Urothelium cell line (cell line): ENCODE measurements around the gene MS4A8.
"Not testable (repeated sequence)": the region's sequence is repeated elsewhere in the genome, so short reads cannot be mapped to it uniquely, and the experiment has no call there.

Source experiments
- DNase-seq: peaks from one replicate; pipeline ENCODE4 v3.0.0; 2011; ENCODE audit warnings: low spot score, mixed read lengths
- FAIRE-seq: peaks from 2 replicates; lab custom pipeline; 2011; peaks lifted over from hg19 to GRCh38; lab: Jason Lieb, UNC

MS4A8 gene

GRCh38 chr11:60699284-60699691 is at the start of gene MS4A8:
Gene MS4A8 (plus strand): TSS chr11:60699612. CDS start chr11:60700861, 1,249 bp downstream.
- DNase-seq, result no peak
- FAIRE-seq, result no peak

- DNase-seq (no peak), FAIRE-seq (no peak)
Measured at GRCh38 chr11:60657888-60658287, 41.5 kb upstream of the MS4A8 start.

GRCh38 chr11:60658409-60658808 is 41.0 kb upstream of the MS4A8 start:
- no peak for FAIRE-seq
- no peak for DNase-seq

- FAIRE-seq (no peak), DNase-seq (no peak)
Measured at GRCh38 chr11:60672255-60672654, 27.2 kb upstream of the MS4A8 start.

GRCh38 chr11:60678231-60678630 is 21.2 kb upstream of the MS4A8 start:
- FAIRE-seq, result not testable (repeated sequence)

GRCh38 chr11:60679879-60680278 is 19.5 kb upstream of the MS4A8 start:
- FAIRE-seq, result no peak
- DNase-seq, result no peak

More at GRCh38 chr11:60678231-60678630, 21.2 kb upstream of the MS4A8 start:
- not testable (repeated sequence) for DNase-seq

GRCh38 chr11:60680455-60681119 is 18.8 kb upstream of the MS4A8 start:
- FAIRE-seq, result no peak
- no peak for DNase-seq

GRCh38 chr11:60684541-60684848 is 14.9 kb upstream of the MS4A8 start:
- DNase-seq, FAIRE-seq: not testable (repeated sequence)

GRCh38 chr11:60691661-60692060 is 7.8 kb upstream of the MS4A8 start:
- no peak for FAIRE-seq
- DNase-seq, result no peak

- DNase-seq (no peak), FAIRE-seq (no peak)
Measured at GRCh38 chr11:60699936-60700335, 524 bp downstream of the MS4A8 start.

- DNase-seq, result peak; percentile 55
- no peak for FAIRE-seq
Measured at GRCh38 chr11:60700689-60701468, 1.5 kb downstream of the MS4A8 start.

GRCh38 chr11:60701469-60701818 is 2.0 kb downstream of the MS4A8 start:
- FAIRE-seq (no peak), DNase-seq (no peak)

GRCh38 chr11:60703374-60703773 is 4.0 kb downstream of the MS4A8 start:
- FAIRE-seq (no peak), DNase-seq (no peak)

GRCh38 chr11:60705895-60706294 is 6.5 kb downstream of the MS4A8 start:
- FAIRE-seq, result no peak
- no peak for DNase-seq

- no peak for FAIRE-seq
Measured at GRCh38 chr11:60706931-60707330, 7.5 kb downstream of the MS4A8 start.

GRCh38 chr11:60710482-60710881 is 11.1 kb downstream of the MS4A8 start:
- no peak for FAIRE-seq
- peak; percentile 25 for DNase-seq

More at GRCh38 chr11:60706931-60707330, 7.5 kb downstream of the MS4A8 start:
- DNase-seq, result no peak

GRCh38 chr11:60711276-60711675 is 11.9 kb downstream of the MS4A8 start:
- DNase-seq, result no peak
- FAIRE-seq, result no peak

GRCh38 chr11:60713423-60713822 is 14.0 kb downstream of the MS4A8 start:
- DNase-seq, FAIRE-seq: not testable (repeated sequence)

- FAIRE-seq (no peak), DNase-seq (no peak)
Measured at GRCh38 chr11:60717956-60718355, 18.5 kb downstream of the MS4A8 start.

GRCh38 chr11:60718524-60719316 is 19.3 kb downstream of the MS4A8 start:
- no peak for FAIRE-seq
- DNase-seq, result no peak

GRCh38 chr11:60719391-60719790 is 20.0 kb downstream of the MS4A8 start:
- FAIRE-seq (no peak), DNase-seq (no peak)

GRCh38 chr11:60720460-60720859 is 21.0 kb downstream of the MS4A8 start:
- no peak for DNase-seq
- no peak for FAIRE-seq
